Spleen (tissue), 11 donors: ENCODE results near the gene MTMR10. TPM values are rescaled to one million over a fixed set of nuclear protein-coding genes. Genes with fewer than 3 reads are reported as not detected.

Experiments
- DNase-seq: peaks from one replicate; pipeline ENCODE4 v3.0.0-alpha.2; 2020
- H3K27ac ChIP-seq, 8 donors: fragments of 200-600 bp; sonication (generic) in 7 of 8; 1 replicate in 4 of 8; 2 replicates in 4 of 8; pipeline versions ENCODE4 v1.5.0 to v1.8.0; 2016 to 2021; ENCODE audit warnings: inconsistent platforms in 4 of 8, mild to moderate bottlenecking in 4 of 8, moderate library complexity in 1 of 8
- H3K27me3 ChIP-seq, 7 donors: fragments of 200-600 bp; sonication (generic) in 6 of 7; replicated peaks in 1 of 7; 1 replicate in 4 of 7; 2 replicates in 3 of 7; pipeline versions ENCODE4 v1.5.0 to v1.8.0; 2016 to 2021; ENCODE audit warnings: inconsistent platforms in 3 of 7, mild to moderate bottlenecking in 1 of 7
- H3K36me3 ChIP-seq, 6 donors: fragments of 200-600 bp; sonication (generic) in 5 of 6; 1 replicate in 4 of 6; 2 replicates in 2 of 6; pipeline versions ENCODE4 v1.5.0 to v1.8.0; 2016 to 2021; ENCODE audit warnings: inconsistent platforms in 2 of 6
- H3K4me1 ChIP-seq, 6 donors: fragments of 200-600 bp; sonication (generic) in 5 of 6; 1 replicate in 3 of 6; 2 replicates in 3 of 6; pipeline versions ENCODE4 v1.5.0 to v1.8.0; 2016 to 2021; ENCODE audit warnings: inconsistent platforms in 3 of 6
- H3K4me3 ChIP-seq, 8 donors: fragments of 200-600 bp; sonication (generic) in 7 of 8; 1 replicate in 4 of 8; 2 replicates in 4 of 8; pipeline versions ENCODE4 v1.5.0 to v1.8.0; 2016 to 2021; ENCODE audit warnings: inconsistent platforms in 4 of 8, mild to moderate bottlenecking in 4 of 8, moderate library complexity in 2 of 8
- H3K9me3 ChIP-seq, 8 donors: fragments of 200-600 bp; sonication (generic) in 7 of 8; 1 replicate in 4 of 8; 2 replicates in 4 of 8; pipeline versions ENCODE4 v1.5.0 to v1.8.0; 2016 to 2021; ENCODE audit warnings: inconsistent platforms in 4 of 8
- CTCF ChIP-seq, 11 experiments: fragments of 200-600 bp in 7 of 11; fragments of 450-650 bp in 4 of 11; sonication (generic) in 4 of 11; IDR thresholded peaks in 8 of 11; conservative IDR thresholded peaks in 3 of 11; 1 replicate in 7 of 11; 2 replicates in 4 of 11; pipeline versions ENCODE4 v1.4.0 to v1.8.0; 2016 to 2021; ENCODE audit warnings: antibody characterized with exemption in 11 of 11, inconsistent platforms in 4 of 11, mild to moderate bottlenecking in 1 of 11
- POLR2A ChIP-seq, 3 donors: fragments of 450-650 bp; IDR thresholded peaks; one replicate each; pipeline ENCODE4 v1.5.1; 2017; ENCODE audit warnings: antibody characterized with exemption in 3 of 3, mild to moderate bottlenecking in 1 of 3
- POLR2AphosphoS5 ChIP-seq, 3 donors: sonication (generic); formaldehyde crosslinking; IDR thresholded peaks; one replicate each; pipeline ENCODE4 v1.5.1; 2017; ENCODE audit warnings: antibody characterized with exemption in 3 of 3
- WGBS, 5 donors: extraction: QIAGEN DNeasy Blood & Tissue Kit in 3 of 5; methylation state at CpG; one replicate each; pipeline versions ENCODE4 v1.1.5 to v1.1.7; 2013 to 2018; 5-methylcytosine and 5-hydroxymethylcytosine counted together
- intact Hi-C: fragments of 100-400 bp; cut with DNase I; formaldehyde crosslinking; loops from one replicate; pipeline ENCODE4 v1.15.0; 2023; ENCODE audit warnings: low total_unique reads
- polyA plus RNA-seq, 3 donors: library from polyadenylated mRNA; stranded (reverse); fragments of 200-250 nt; gene quantifications; one replicate each; pipeline ENCODE4 v1.2.1, GENCODE V29; 2013
- total RNA-seq, 7 donors: library from RNA; depleted of rRNA in 3 of 7; stranded (reverse); fragments of >200 nt in 3 of 7; fragmentation: NEBNext Ultra II Directional in 4 of 7; extraction: Animal tissue kit (Norgen Biotek cat#: 25700) in 4 of 7; gene quantifications; one replicate each; pipeline versions ENCODE4 v1.1.0 to v1.2.1, GENCODE V29; 2016 to 2021
- donor health status: healthy with polysubstance abuse.
- donor health status: DM: no; HTN: no; CAD: no; lungs with moderate emphysema.
- donor health status: DM: no; HTN: no; CAD: no.
- donor health status: Bipolar disorder and iron deficiency.
- donor health status: healthy.
- donor health status: DM: no; HTN: no; CAD: no.
- donor health status: DM: yes; HTN: yes; CAD: no.

MTMR10 gene
- total and polyA plus RNA-seq, 10 donors = 8.2 to 67.9 (median 48.3) TPM

DNA sequence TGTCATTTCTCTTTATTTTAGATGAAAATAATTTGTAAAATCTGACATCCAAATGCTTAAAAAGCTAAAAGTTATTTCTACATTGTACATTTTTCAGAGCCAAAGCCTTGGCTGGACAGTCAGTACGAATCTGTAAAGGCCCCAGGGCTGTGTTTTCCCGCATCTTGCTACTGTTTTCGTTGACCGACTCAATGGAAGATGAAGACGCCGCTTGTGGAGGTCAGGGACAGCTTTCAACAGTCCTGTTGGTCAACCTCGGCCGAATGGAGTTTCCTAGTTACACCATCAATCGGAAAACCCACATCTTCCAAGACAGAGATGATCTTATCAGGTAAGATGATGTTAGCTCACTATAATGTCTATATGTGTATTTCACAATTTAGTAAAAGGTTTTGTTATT lies 77.7 kb downstream of the MTMR10 start:
- H3K36me3 ChIP-seq = peaks cover 0 to 100% (median 53%) of the 10 kb centered on the region in 6 donors

GRCh38 chr15:30906366-30906765 lies 85.1 kb downstream of the MTMR10 start:
- TF ChIP-seq CTCF (IDR thresholded peaks at IDR 0.05 in 8 of 11, conservative IDR thresholded peaks at IDR 0.05 in 3 of 11) = no peak
- no peak for TF ChIP-seq POLR2AphosphoS5 (IDR thresholded peaks at IDR 0.05)
- no peak for TF ChIP-seq POLR2A (IDR thresholded peaks at IDR 0.05)
- H3K27me3 ChIP-seq = no peaks in the 10 kb centered on the region
- no peak overlapping the region for H3K27ac ChIP-seq
- WGBS, 5 donors = 68 to 81% (median 77%) methylated on average over 4 of the region's 4 CpGs
- no peak for DNase-seq
- no peak overlapping the region for H3K4me3 ChIP-seq
- peaks cover 0 to 34% (median 13%) of the 10 kb centered on the region in 6 donors for H3K36me3 ChIP-seq
- no peaks in the 10 kb centered on the region for H3K9me3 ChIP-seq
- intact Hi-C loops = no loop called here
- peaks cover 0 to 41% (median 21%) of the 10 kb centered on the region in 6 donors for H3K4me1 ChIP-seq

More for the DNA sequence above, 77.7 kb downstream of the MTMR10 start:
- no peaks in the 10 kb centered on the region for H3K27me3 ChIP-seq
- H3K4me3 ChIP-seq = no peak overlapping the region
- no peaks in the 10 kb centered on the region for H3K9me3 ChIP-seq
- intact Hi-C loops = no loop called here
- H3K4me1 ChIP-seq = no peaks in the 10 kb centered on the region
- H3K27ac ChIP-seq = no peak overlapping the region
- 95 to 98% (median 97%) methylated on average over 9 of the region's 9 CpGs for WGBS, 5 donors
- DNase-seq = no peak
- no peak for TF ChIP-seq POLR2A (IDR thresholded peaks at IDR 0.05)
- no peak for TF ChIP-seq CTCF (IDR thresholded peaks at IDR 0.05 in 8 of 11, conservative IDR thresholded peaks at IDR 0.05 in 3 of 11)
- no peak for TF ChIP-seq POLR2AphosphoS5 (IDR thresholded peaks at IDR 0.05)

- peaks cover 0 to 41% (median 21%) of the 10 kb centered on the region in 6 donors for H3K4me1 ChIP-seq
- TF ChIP-seq POLR2AphosphoS5 (IDR thresholded peaks at IDR 0.05) = no peak
- H3K4me3 ChIP-seq = no peak overlapping the region
- 90 to 95% (median 92%) methylated on average over 5 of the region's 5 CpGs for WGBS, 5 donors
- H3K36me3 ChIP-seq = peaks cover 0 to 29% (median 11%) of the 10 kb centered on the region in 6 donors
- no peak for DNase-seq
- intact Hi-C loops = no loop called here
- no peaks in the 10 kb centered on the region for H3K9me3 ChIP-seq
- H3K27ac ChIP-seq = no peak overlapping the region
- H3K27me3 ChIP-seq = no peaks in the 10 kb centered on the region
These were observed 85.6 kb downstream of the MTMR10 start for GRCh38 chr15:30905821-30906220.

GRCh38 chr15:30904812-30905211 lies 86.6 kb downstream of the MTMR10 start:
- intact Hi-C loops = no loop called here

More at GRCh38 chr15:30904812-30905211, 86.6 kb downstream of the MTMR10 start:
- 93 to 98% (median 95%) methylated on average over 5 of the region's 5 CpGs for WGBS, 5 donors
- Histone ChIP-seq H3K9me3 (no peaks in the 10 kb centered on the region), H3K4me3 (peak overlapping the region in 2 of 8 donors; percentile 80 to 89), H3K27ac (no peak overlapping the region), H3K27me3 (no peaks in the 10 kb centered on the region), H3K36me3 (peaks cover 0 to 19% (median 9%) of the 10 kb centered on the region in 6 donors), H3K4me1 (peaks cover 0 to 41% (median 21%) of the 10 kb centered on the region in 6 donors)
- no peak for DNase-seq
- TF ChIP-seq CTCF (IDR thresholded peaks at IDR 0.05 in 8 of 11, conservative IDR thresholded peaks at IDR 0.05 in 3 of 11) = no peak
- no peak for TF ChIP-seq POLR2AphosphoS5 (IDR thresholded peaks at IDR 0.05)
- TF ChIP-seq POLR2A (IDR thresholded peaks at IDR 0.05) = no peak
